Stimulated activated CD4-positive, alpha-beta T cell treated with anti-CD3 and anti-CD28 coated beads, Interleukin-1b, Interleukin-23, amount 100 ng/mL, for 48 hours (primary cell): ENCODE data around the gene TRIM42.

Source experiments
- DNase-seq: peaks from one replicate; pipeline ENCODE4 v3.0.0-alpha.2; 2020

The TRIM42 gene

GRCh38 chr3:140710711-140711389 lies 33.0 kb downstream of the TRIM42 start:
- no peak for DNase-seq

DNA sequence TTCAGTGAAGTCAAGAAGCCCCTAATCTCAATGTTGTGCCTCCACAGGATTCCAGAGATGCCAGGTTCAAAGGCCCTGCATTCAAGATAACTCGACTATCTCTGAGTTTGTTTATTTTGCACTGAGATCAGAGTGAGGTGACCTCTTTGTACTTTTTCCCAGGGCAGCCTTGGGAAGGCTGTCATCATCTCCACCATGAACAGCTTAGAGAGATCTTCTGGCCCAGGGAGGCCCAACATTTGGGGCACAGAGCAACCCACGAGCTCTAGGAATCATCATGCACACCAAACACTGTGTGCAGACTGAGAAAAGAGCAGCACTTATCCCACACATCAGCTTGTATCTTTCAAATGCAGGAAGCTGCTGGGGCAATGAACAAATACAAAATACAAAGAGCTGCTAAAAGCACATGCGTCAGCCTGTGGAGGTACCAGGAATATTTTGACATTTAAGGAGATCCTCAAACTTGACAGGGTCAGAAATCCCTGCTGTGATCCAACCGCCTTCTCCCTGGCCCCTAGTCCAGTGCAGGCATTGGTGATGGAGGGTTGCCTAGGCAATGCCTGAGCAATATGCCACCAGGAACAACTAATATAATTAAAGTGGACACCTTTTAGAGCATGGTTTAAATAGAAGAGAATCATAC lies 33.6 kb downstream of the TRIM42 start:
- no peak for DNase-seq

GRCh38 chr3:140712301-140712700 lies 34.4 kb downstream of the TRIM42 start:
- no peak for DNase-seq

GRCh38 chr3:140715035-140715434 lies 37.2 kb downstream of the TRIM42 start:
- no peak for DNase-seq

- DNase-seq: no peak
Observed at GRCh38 chr3:140717921-140718320, 40.1 kb downstream of the TRIM42 start.

DNA sequence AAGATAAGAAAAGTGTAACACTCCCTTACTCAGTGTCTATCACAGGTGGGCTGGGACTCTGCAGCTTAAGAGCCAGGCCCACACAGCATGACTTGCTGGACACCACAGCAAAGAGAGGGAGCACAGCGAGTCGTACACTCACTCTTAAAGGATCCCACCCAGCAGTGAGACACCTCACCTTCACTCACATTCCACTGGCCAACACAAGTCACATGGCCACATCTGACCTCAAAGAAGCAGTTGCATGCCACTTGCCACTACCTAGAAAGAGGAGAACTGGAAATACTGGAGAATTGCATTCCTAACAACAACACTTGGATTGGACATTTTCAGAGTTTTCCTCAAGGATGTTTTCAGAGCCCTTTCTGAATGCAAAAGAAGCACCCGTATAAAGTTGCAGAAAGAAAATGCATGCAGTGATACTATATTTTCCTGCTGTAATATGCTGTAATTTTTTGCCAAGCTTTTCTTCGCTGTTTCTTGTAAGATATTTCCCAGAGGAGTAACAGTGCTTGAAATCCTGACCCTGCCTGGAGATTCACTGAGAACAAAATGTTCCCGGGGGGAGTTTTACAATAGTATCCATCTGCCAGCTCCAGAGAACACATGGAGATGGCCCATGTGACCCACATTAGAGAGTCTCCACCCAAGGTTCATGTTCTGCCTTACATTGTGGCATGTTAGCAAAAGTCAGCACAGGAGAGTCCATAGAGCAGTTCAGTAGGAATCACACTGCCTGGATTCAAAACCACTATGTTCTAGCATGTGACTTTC lies 42.2 kb downstream of the TRIM42 start:
- DNase-seq: no peak

GRCh38 chr3:140723576-140723975 lies 45.7 kb downstream of the TRIM42 start:
- DNase-seq: no peak

DNA sequence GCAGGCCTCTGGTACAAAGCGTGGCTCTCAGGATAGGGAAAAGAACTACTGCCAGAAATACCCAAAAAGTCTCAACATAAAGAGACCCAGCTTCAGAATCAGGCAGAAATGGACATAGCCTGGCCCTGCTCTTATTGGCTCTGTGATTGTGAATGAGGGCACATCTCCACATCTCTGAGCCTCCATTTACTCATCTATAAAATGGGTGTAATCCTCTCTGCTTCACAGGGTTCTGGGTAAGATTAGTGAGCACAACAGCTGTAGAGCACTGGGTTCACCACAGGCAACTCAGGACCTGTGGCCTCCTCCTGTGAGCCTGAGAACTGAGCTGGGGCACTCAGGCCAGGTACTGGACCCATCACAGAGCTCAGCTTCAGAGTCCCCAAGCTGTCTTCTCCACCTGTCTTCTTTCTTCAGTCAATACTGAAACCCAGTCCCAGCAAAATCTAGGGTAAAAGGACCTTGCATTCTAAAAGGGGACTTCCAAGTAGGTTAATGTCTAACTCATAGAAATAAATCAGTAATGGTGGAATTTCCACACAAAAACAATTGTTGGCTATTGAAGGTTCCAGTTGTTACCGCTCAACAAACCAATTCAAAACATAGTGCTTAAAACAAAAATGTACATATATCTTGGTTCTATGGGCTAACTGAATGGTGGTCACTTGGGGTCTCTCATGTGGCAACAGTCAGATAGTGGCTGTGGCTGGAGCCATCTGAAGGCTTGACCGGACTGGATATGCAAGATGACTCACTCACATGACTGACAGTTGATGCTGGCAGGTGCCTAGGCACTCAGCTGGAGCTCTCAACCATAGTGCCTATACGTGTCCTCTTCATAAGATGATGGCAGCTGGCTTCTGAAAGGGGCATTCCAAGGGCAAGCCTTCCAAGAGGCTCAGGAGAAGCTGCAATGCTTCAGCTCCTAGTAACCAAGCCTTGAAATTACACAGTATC lies 47.3 kb downstream of the TRIM42 start:
- no peak for DNase-seq

GRCh38 chr3:140726066-140726465 lies 48.2 kb downstream of the TRIM42 start:
- no peak for DNase-seq

DNA sequence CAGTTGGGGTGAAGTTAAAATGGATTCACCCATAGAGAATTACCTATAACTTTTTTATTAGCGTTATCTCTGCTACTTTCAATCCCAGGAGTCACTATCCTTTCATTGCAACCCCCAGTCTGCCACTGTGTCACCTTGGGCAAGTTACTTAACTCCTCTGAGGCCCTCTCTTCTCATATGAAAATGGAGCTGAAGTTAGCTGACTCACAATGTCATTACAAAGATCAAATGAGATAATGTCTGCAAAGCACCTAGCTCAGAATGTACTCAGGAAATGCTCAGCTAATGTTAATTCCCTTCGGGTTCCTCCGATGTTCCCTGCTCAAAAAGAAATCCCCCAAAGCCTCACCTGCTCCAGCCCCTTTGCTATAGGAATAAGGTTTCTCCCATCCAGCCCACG lies 50.0 kb downstream of the TRIM42 start:
- DNase-seq: no peak

GRCh38 chr3:140731440-140732119 lies 53.7 kb downstream of the TRIM42 start:
- DNase-seq: no peak

- no peak for DNase-seq
Observed at GRCh38 chr3:140733623-140734022, 55.8 kb downstream of the TRIM42 start.

DNA sequence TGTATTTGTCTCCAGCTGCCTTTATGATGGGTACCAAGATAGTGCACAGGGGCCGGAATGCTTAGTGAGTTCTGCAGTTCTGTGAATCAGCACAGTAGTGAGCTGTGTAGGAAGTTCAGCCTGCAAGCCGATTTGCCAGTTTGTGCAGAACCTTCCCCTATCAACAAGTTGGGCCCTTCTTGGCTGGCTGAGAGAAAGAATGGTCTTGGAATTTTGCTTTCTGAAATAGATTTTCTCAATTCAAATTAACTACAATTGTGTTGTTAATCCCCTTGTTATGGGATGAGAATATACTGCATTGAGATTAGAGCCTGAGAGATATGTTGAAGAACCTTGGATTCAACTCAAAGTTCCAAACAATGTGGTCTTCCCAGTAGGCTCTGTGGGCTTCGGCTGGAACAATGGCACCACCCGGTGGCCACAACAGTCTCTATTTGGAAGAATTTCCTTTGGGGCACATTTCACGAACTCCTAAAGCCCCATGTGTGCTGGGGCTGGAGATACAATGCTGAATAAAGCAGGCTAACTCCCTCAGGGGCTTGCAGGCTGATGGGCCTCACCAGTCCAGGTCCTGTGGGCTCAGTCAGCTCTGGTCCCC lies 59.1 kb downstream of the TRIM42 start:
- no peak for DNase-seq

- DNase-seq: no peak
Observed at GRCh38 chr3:140742116-140742515, 64.3 kb downstream of the TRIM42 start.

- DNase-seq: no peak
Observed at GRCh38 chr3:140748171-140748570, 70.3 kb downstream of the TRIM42 start.

GRCh38 chr3:140748903-140749302 lies 71.0 kb downstream of the TRIM42 start:
- DNase-seq: no peak
